Mucosa of rectum (tissue), 2 donors: ENCODE data around the gene SPNS2.

ENCODE experiments used
- H3K27ac ChIP-seq, 2 donors: one replicate each; pipeline ENCODE4 v1.7.0; 2013; ENCODE audit warnings: inconsistent platforms in 2 of 2, low read depth in 2 of 2, low read length in 2 of 2
- H3K27me3 ChIP-seq, 2 donors: one replicate each; pipeline ENCODE4 v1.7.0; 2013; ENCODE audit warnings: low read length in 2 of 2; ENCODE audit not compliant: control insufficient read depth in 2 of 2, insufficient read depth in 2 of 2
- H3K36me3 ChIP-seq, 2 donors: one replicate each; pipeline ENCODE4 v1.7.0; 2013; ENCODE audit warnings: low read length in 2 of 2; ENCODE audit not compliant: control insufficient read depth in 2 of 2, insufficient read depth in 2 of 2
- H3K4me1 ChIP-seq, 2 donors: one replicate each; pipeline ENCODE4 v1.7.0; 2013; ENCODE audit warnings: low read length in 2 of 2, mild to moderate bottlenecking in 1 of 2; ENCODE audit not compliant: control insufficient read depth in 2 of 2, insufficient read depth in 2 of 2
- H3K4me3 ChIP-seq, 2 donors: one replicate each; pipeline ENCODE4 v1.7.0; 2013; ENCODE audit warnings: low read length in 2 of 2
- H3K9ac ChIP-seq, 2 donors: one replicate each; pipeline ENCODE4 v1.7.0; 2013; ENCODE audit warnings: low read length in 2 of 2, low read depth in 1 of 2, mild to moderate bottlenecking in 1 of 2
- H3K9me3 ChIP-seq, 2 donors: one replicate each; pipeline ENCODE4 v1.7.0; 2013; ENCODE audit warnings: low read length in 2 of 2; ENCODE audit not compliant: control insufficient read depth in 2 of 2
- donor health status: healthy.
- donor health status: Normal muscosa, but diverticular disease.

SPNS2 gene

GRCh38 chr17:4532860-4533522 lies 34.3 kb downstream of the SPNS2 start:
- H3K27ac ChIP-seq, result peak overlapping the region in 1 of 2 donors; percentile 4
- no peak overlapping the region for H3K4me3 ChIP-seq
- no peaks in the 10 kb centered on the region for H3K27me3 ChIP-seq
- no peaks in the 10 kb centered on the region for H3K9me3 ChIP-seq
- H3K4me1 ChIP-seq, result peaks cover 7 to 14% of the 10 kb centered on the region in 2 donors
- H3K36me3 ChIP-seq, result peaks cover 0 to 3% of the 10 kb centered on the region in 2 donors
- H3K9ac ChIP-seq, result no peak overlapping the region

GRCh38 chr17:4533523-4534504 lies 35.1 kb downstream of the SPNS2 start:
- no peaks in the 10 kb centered on the region for H3K9me3 ChIP-seq
- no peak overlapping the region for H3K9ac ChIP-seq
- peak overlapping the region in 1 of 2 donors; percentile 13 for H3K4me3 ChIP-seq
- peak overlapping the region in 1 of 2 donors; percentile 23 for H3K27ac ChIP-seq
- H3K36me3 ChIP-seq, result peaks cover 0 to 3% of the 10 kb centered on the region in 2 donors
- no peaks in the 10 kb centered on the region for H3K27me3 ChIP-seq
- H3K4me1 ChIP-seq, result peaks cover 7 to 14% of the 10 kb centered on the region in 2 donors

GRCh38 chr17:4534515-4534914 lies 35.8 kb downstream of the SPNS2 start:
- peaks cover 7 to 14% of the 10 kb centered on the region in 2 donors for H3K4me1 ChIP-seq
- H3K9me3 ChIP-seq, result no peaks in the 10 kb centered on the region
- peak overlapping the region in 1 of 2 donors; percentile 23 for H3K27ac ChIP-seq
- H3K9ac ChIP-seq, result no peak overlapping the region
- no peaks in the 10 kb centered on the region for H3K27me3 ChIP-seq
- H3K36me3 ChIP-seq, result peaks cover 0 to 3% of the 10 kb centered on the region in 2 donors
- no peak overlapping the region for H3K4me3 ChIP-seq

GRCh38 chr17:4534928-4535666 lies 36.4 kb downstream of the SPNS2 start:
- Histone ChIP-seq H3K4me3 (no peak overlapping the region), H3K27me3 (no peaks in the 10 kb centered on the region), H3K36me3 (peaks cover 0 to 9% of the 10 kb centered on the region in 2 donors), H3K27ac (no peak overlapping the region), H3K4me1 (peaks cover 7 to 14% of the 10 kb centered on the region in 2 donors), H3K9me3 (no peaks in the 10 kb centered on the region), H3K9ac (no peak overlapping the region)

GRCh38 chr17:4535667-4536258 lies 37.1 kb downstream of the SPNS2 start:
- H3K9me3 ChIP-seq, result no peaks in the 10 kb centered on the region
- no peak overlapping the region for H3K27ac ChIP-seq
- H3K36me3 ChIP-seq, result peaks cover 3 to 12% of the 10 kb centered on the region in 2 donors
- H3K27me3 ChIP-seq, result no peaks in the 10 kb centered on the region
- no peak overlapping the region for H3K4me3 ChIP-seq
- H3K9ac ChIP-seq, result no peak overlapping the region
- H3K4me1 ChIP-seq, result peaks cover 7 to 15% of the 10 kb centered on the region in 2 donors

- Histone ChIP-seq H3K4me1 (peaks cover 7 to 15% of the 10 kb centered on the region in 2 donors), H3K36me3 (peaks cover 5 to 18% of the 10 kb centered on the region in 2 donors), H3K4me3 (no peak overlapping the region), H3K27ac (no peak overlapping the region), H3K9me3 (no peaks in the 10 kb centered on the region), H3K27me3 (no peaks in the 10 kb centered on the region), H3K9ac (no peak overlapping the region)
These were observed 37.6 kb downstream of the SPNS2 start for GRCh38 chr17:4536259-4536741.

GRCh38 chr17:4536742-4537411 lies 38.2 kb downstream of the SPNS2 start:
- Histone ChIP-seq H3K4me3 (no peak overlapping the region), H3K27ac (peak overlapping the region in 1 of 2 donors; percentile 17), H3K9me3 (no peaks in the 10 kb centered on the region), H3K36me3 (peaks cover 11 to 24% of the 10 kb centered on the region in 2 donors), H3K9ac (no peak overlapping the region), H3K4me1 (peaks cover 7 to 17% of the 10 kb centered on the region in 2 donors), H3K27me3 (no peaks in the 10 kb centered on the region)

GRCh38 chr17:4537451-4538235 lies 39.0 kb downstream of the SPNS2 start:
- Histone ChIP-seq H3K36me3 (peaks cover 19 to 31% of the 10 kb centered on the region in 2 donors), H3K9me3 (no peaks in the 10 kb centered on the region), H3K4me1 (peaks cover 7 to 17% of the 10 kb centered on the region in 2 donors), H3K4me3 (no peak overlapping the region), H3K27ac (peak overlapping the region in 1 of 2 donors; percentile 17), H3K27me3 (no peaks in the 10 kb centered on the region), H3K9ac (no peak overlapping the region)
